ENCODE results near the gene MED17. TPM values are rescaled to one million over a fixed set of nuclear protein-coding genes. Genes with fewer than 3 reads are reported as not detected.
A peak's percentile ranks its signal among the peaks of the same experiment; 100 is the strongest.

The MED17 gene
- total RNA-seq, 1 donor from 2014 or later, result 21.0 TPM

- intact Hi-C loops (cut with micrococcal nuclease), result no loop called here
- H3K4me3 ChIP-seq, result no peak overlapping the region
- peaks cover 62% of the 10 kb centered on the region for H3K36me3 ChIP-seq
Measured at GRCh38 chr11:93813974-93814373, 29.9 kb downstream of the MED17 start.

GRCh38 chr11:93814966-93815633 lies 31.0 kb downstream of the MED17 start:
- Histone ChIP-seq H3K4me3 (no peak overlapping the region), H3K9me3 (replicated peaks) (no peaks in the 10 kb centered on the region), H3K4me1 (peaks cover 35% of the 10 kb centered on the region), H3K36me3 (peaks cover 51% of the 10 kb centered on the region), H3K27ac (replicated peaks) (no peak overlapping the region), H3K27me3 (ENCODE audit: low read depth) (no peaks in the 10 kb centered on the region)
- intact Hi-C loops (cut with micrococcal nuclease), result no loop called here
- no peak for TF ChIP-seq CTCF (IDR thresholded peaks at IDR 0.05; ENCODE audit: borderline replicate concordance)
- DNase-seq, result no peak

More at GRCh38 chr11:93813974-93814373, 29.9 kb downstream of the MED17 start:
- Histone ChIP-seq H3K4me1 (peaks cover 35% of the 10 kb centered on the region), H3K27ac (replicated peaks) (no peak overlapping the region), H3K27me3 (ENCODE audit: low read depth) (no peaks in the 10 kb centered on the region), H3K9me3 (replicated peaks) (no peaks in the 10 kb centered on the region)
- no peak for DNase-seq
- TF ChIP-seq CTCF (IDR thresholded peaks at IDR 0.05; ENCODE audit: borderline replicate concordance), result no peak

- H3K27ac ChIP-seq (replicated peaks), result peak overlapping the region; percentile 30
- intact Hi-C loops (cut with micrococcal nuclease), result no loop called here
- no peak for TF ChIP-seq CTCF (IDR thresholded peaks at IDR 0.05; ENCODE audit: borderline replicate concordance)
- H3K36me3 ChIP-seq, result peaks cover 25% of the 10 kb centered on the region
- H3K27me3 ChIP-seq (ENCODE audit: low read depth), result no peaks in the 10 kb centered on the region
- no peaks in the 10 kb centered on the region for H3K9me3 ChIP-seq (replicated peaks)
- no peak overlapping the region for H3K4me3 ChIP-seq
- peaks cover 35% of the 10 kb centered on the region for H3K4me1 ChIP-seq
- DNase-seq, result no peak
Measured at GRCh38 chr11:93817426-93818348, 33.6 kb downstream of the MED17 start.

GRCh38 chr11:93819966-93820695 lies 36.0 kb downstream of the MED17 start:
- DNase-seq, result no peak
- Histone ChIP-seq H3K27ac (replicated peaks) (no peak overlapping the region), H3K9me3 (replicated peaks) (no peaks in the 10 kb centered on the region), H3K27me3 (ENCODE audit: low read depth) (no peaks in the 10 kb centered on the region), H3K4me1 (peaks cover 25% of the 10 kb centered on the region), H3K36me3 (peaks cover 8% of the 10 kb centered on the region), H3K4me3 (no peak overlapping the region)
- intact Hi-C loops (cut with micrococcal nuclease), result no loop called here
- TF ChIP-seq CTCF (IDR thresholded peaks at IDR 0.05; ENCODE audit: borderline replicate concordance), result no peak

- no peaks in the 10 kb centered on the region for H3K27me3 ChIP-seq (ENCODE audit: low read depth)
- DNase-seq, result no peak
- H3K9me3 ChIP-seq (replicated peaks), result no peaks in the 10 kb centered on the region
- H3K27ac ChIP-seq (replicated peaks), result no peak overlapping the region
- peaks cover 20% of the 10 kb centered on the region for H3K4me1 ChIP-seq
- H3K36me3 ChIP-seq, result peaks cover under 1% of the 10 kb centered on the region
- no peak for TF ChIP-seq CTCF (IDR thresholded peaks at IDR 0.05; ENCODE audit: borderline replicate concordance)
- H3K4me3 ChIP-seq, result no peak overlapping the region
- intact Hi-C loops (cut with micrococcal nuclease), result no loop called here
Measured at GRCh38 chr11:93820847-93821246, 36.8 kb downstream of the MED17 start.

All from left ventricle myocardium inferior (tissue), 1 donor.